Hematopoietic multipotent progenitor cell treated with erythropoietin and hydrocortisone succinate and interleukin-3 and kit ligand, for 6 days (in vitro differentiated cells): ENCODE measurements around the gene CADPS.

Source experiments
- DNase-seq: peaks from one replicate; pipeline ENCODE4 v3.0.0-alpha.2; 2015

Gene CADPS

GRCh38 chr3:62805580-62806277 is 69.5 kb downstream of the CADPS start:
- no peak for DNase-seq

GRCh38 chr3:62805106-62805505 is 70.1 kb downstream of the CADPS start:
- DNase-seq: no peak

GRCh38 chr3:62803276-62803675 is 71.9 kb downstream of the CADPS start:
- no peak for DNase-seq

- no peak for DNase-seq
Measured at GRCh38 chr3:62798000-62798399, 77.2 kb downstream of the CADPS start.

GRCh38 chr3:62797132-62797531 is 78.1 kb downstream of the CADPS start:
- no peak for DNase-seq

GRCh38 chr3:62795978-62796657 is 79.1 kb downstream of the CADPS start:
- no peak for DNase-seq

GRCh38 chr3:62793946-62794345 is 81.3 kb downstream of the CADPS start:
- no peak for DNase-seq

- no peak for DNase-seq
Measured at GRCh38 chr3:62785384-62785783, 89.8 kb downstream of the CADPS start.

GRCh38 chr3:62781121-62781520 is 94.1 kb downstream of the CADPS start:
- DNase-seq: no peak

GRCh38 chr3:62777674-62778073 is 97.5 kb downstream of the CADPS start:
- DNase-seq: no peak

- no peak for DNase-seq
Measured at GRCh38 chr3:62777130-62777529, 98.1 kb downstream of the CADPS start.

- no peak for DNase-seq
Measured at GRCh38 chr3:62774221-62774620, 101.0 kb downstream of the CADPS start.

GRCh38 chr3:62771331-62772072 is 103.7 kb downstream of the CADPS start:
- no peak for DNase-seq

GRCh38 chr3:62768896-62769295 is 106.3 kb downstream of the CADPS start:
- DNase-seq: no peak

GRCh38 chr3:62761711-62762110 is 113.5 kb downstream of the CADPS start:
- DNase-seq: no peak

- no peak for DNase-seq
Measured at GRCh38 chr3:62761311-62761710, 113.9 kb downstream of the CADPS start.

- no peak for DNase-seq
Measured at GRCh38 chr3:62758296-62759066, 116.7 kb downstream of the CADPS start.

- no peak for DNase-seq
Measured at GRCh38 chr3:62757045-62757444, 118.2 kb downstream of the CADPS start.

- DNase-seq: no peak
Measured at GRCh38 chr3:62755285-62755684, 119.9 kb downstream of the CADPS start.

GRCh38 chr3:62749657-62750056 is 125.6 kb downstream of the CADPS start:
- no peak for DNase-seq

GRCh38 chr3:62749130-62749529 is 126.1 kb downstream of the CADPS start:
- DNase-seq: no peak

- no peak for DNase-seq
Measured at GRCh38 chr3:62737449-62737848, 137.8 kb downstream of the CADPS start.

- DNase-seq: no peak
Measured at GRCh38 chr3:62735510-62735909, 139.7 kb downstream of the CADPS start.
